IPS-20b (cell line): ENCODE data around the gene TNFAIP8L1.

Experiments
- H3K27ac ChIP-seq: one replicate; pipeline ENCODE4 v1.5.1; 2013; ENCODE audit warnings: low read length
- H3K27me3 ChIP-seq: 2 replicates; pipeline ENCODE4 v1.6.1; 2013; ENCODE audit warnings: mild to moderate bottlenecking, low read length, inconsistent platforms; ENCODE audit not compliant: insufficient read depth
- H3K36me3 ChIP-seq: 2 replicates; pipeline ENCODE4 v1.6.1; 2013; ENCODE audit warnings: low read depth, mild to moderate bottlenecking, inconsistent platforms, low read length, moderate library complexity; ENCODE audit not compliant: insufficient read depth
- H3K4me1 ChIP-seq: 2 replicates; pipeline ENCODE4 v1.6.1; 2013; ENCODE audit warnings: mild to moderate bottlenecking, control low read depth, inconsistent platforms, low read length, moderate library complexity; ENCODE audit not compliant: insufficient read depth
- H3K4me3 ChIP-seq: 2 replicates; pipeline ENCODE4 v1.5.1; 2013; ENCODE audit warnings: mild to moderate bottlenecking, low read length, inconsistent platforms
- H3K9ac ChIP-seq: 2 replicates; pipeline ENCODE4 v1.6.1; 2013; ENCODE audit warnings: low read depth, mild to moderate bottlenecking, inconsistent platforms, low read length, moderate library complexity
- H3K9me3 ChIP-seq: 2 replicates; pipeline ENCODE4 v1.6.1; 2013; ENCODE audit warnings: mild to moderate bottlenecking, low read depth, low read length, inconsistent platforms; ENCODE audit not compliant: insufficient read depth

Gene TNFAIP8L1

GRCh38 chr19:4689403-4689802 is 50.1 kb downstream of the TNFAIP8L1 start:
- Histone ChIP-seq H3K36me3 (peaks cover 67% of the 10 kb centered on the region), H3K9me3 (no peaks in the 10 kb centered on the region), H3K27ac (no peak overlapping the region), H3K27me3 (no peaks in the 10 kb centered on the region), H3K9ac (no peak overlapping the region), H3K4me3 (no peak overlapping the region), H3K4me1 (no peaks in the 10 kb centered on the region)

- no peak overlapping the region for H3K9ac ChIP-seq
- no peaks in the 10 kb centered on the region for H3K4me1 ChIP-seq
- H3K36me3 ChIP-seq: peaks cover 75% of the 10 kb centered on the region
- no peak overlapping the region for H3K27ac ChIP-seq
- H3K9me3 ChIP-seq: no peaks in the 10 kb centered on the region
- H3K4me3 ChIP-seq: no peak overlapping the region
- no peaks in the 10 kb centered on the region for H3K27me3 ChIP-seq
These were observed 51.0 kb downstream of the TNFAIP8L1 start for GRCh38 chr19:4690361-4690760.

GRCh38 chr19:4691373-4691772 is 52.1 kb downstream of the TNFAIP8L1 start:
- Histone ChIP-seq H3K4me3 (no peak overlapping the region), H3K4me1 (no peaks in the 10 kb centered on the region), H3K27me3 (no peaks in the 10 kb centered on the region), H3K9ac (no peak overlapping the region), H3K27ac (no peak overlapping the region), H3K9me3 (no peaks in the 10 kb centered on the region), H3K36me3 (peaks cover 82% of the 10 kb centered on the region)

- Histone ChIP-seq H3K27ac (no peak overlapping the region), H3K36me3 (peaks cover 83% of the 10 kb centered on the region), H3K9me3 (no peaks in the 10 kb centered on the region), H3K9ac (no peak overlapping the region), H3K4me1 (no peaks in the 10 kb centered on the region), H3K4me3 (no peak overlapping the region), H3K27me3 (no peaks in the 10 kb centered on the region)
These were observed 53.1 kb downstream of the TNFAIP8L1 start for GRCh38 chr19:4692251-4693077.

GRCh38 chr19:4693078-4693350 is 53.7 kb downstream of the TNFAIP8L1 start:
- no peak overlapping the region for H3K27ac ChIP-seq
- no peaks in the 10 kb centered on the region for H3K4me1 ChIP-seq

GRCh38 chr19:4693471-4694121 is 54.3 kb downstream of the TNFAIP8L1 start:
- no peaks in the 10 kb centered on the region for H3K4me1 ChIP-seq
- no peak overlapping the region for H3K27ac ChIP-seq
- H3K36me3 ChIP-seq: peaks cover 87% of the 10 kb centered on the region
- no peaks in the 10 kb centered on the region for H3K9me3 ChIP-seq
- H3K4me3 ChIP-seq: no peak overlapping the region
- H3K27me3 ChIP-seq: no peaks in the 10 kb centered on the region
- H3K9ac ChIP-seq: no peak overlapping the region

More at GRCh38 chr19:4693078-4693350, 53.7 kb downstream of the TNFAIP8L1 start:
- Histone ChIP-seq H3K9me3 (no peaks in the 10 kb centered on the region), H3K36me3 (peaks cover 87% of the 10 kb centered on the region), H3K27me3 (no peaks in the 10 kb centered on the region), H3K4me3 (no peak overlapping the region), H3K9ac (no peak overlapping the region)

GRCh38 chr19:4694211-4694987 is 55.1 kb downstream of the TNFAIP8L1 start:
- H3K27ac ChIP-seq: no peak overlapping the region
- no peaks in the 10 kb centered on the region for H3K27me3 ChIP-seq
- H3K36me3 ChIP-seq: peaks cover 87% of the 10 kb centered on the region
- no peaks in the 10 kb centered on the region for H3K4me1 ChIP-seq
- H3K9me3 ChIP-seq: no peaks in the 10 kb centered on the region
- no peak overlapping the region for H3K4me3 ChIP-seq
- no peak overlapping the region for H3K9ac ChIP-seq

- H3K27ac ChIP-seq: no peak overlapping the region
These were observed 56.0 kb downstream of the TNFAIP8L1 start for GRCh38 chr19:4695224-4695731.

GRCh38 chr19:4697304-4697703 is 58.0 kb downstream of the TNFAIP8L1 start:
- Histone ChIP-seq H3K4me1 (no peaks in the 10 kb centered on the region), H3K4me3 (no peak overlapping the region), H3K9ac (no peak overlapping the region), H3K27ac (no peak overlapping the region), H3K9me3 (no peaks in the 10 kb centered on the region), H3K27me3 (no peaks in the 10 kb centered on the region), H3K36me3 (peaks cover 92% of the 10 kb centered on the region)

More at GRCh38 chr19:4695224-4695731, 56.0 kb downstream of the TNFAIP8L1 start:
- no peaks in the 10 kb centered on the region for H3K9me3 ChIP-seq
- H3K36me3 ChIP-seq: peaks cover 87% of the 10 kb centered on the region
- no peaks in the 10 kb centered on the region for H3K27me3 ChIP-seq
- no peak overlapping the region for H3K9ac ChIP-seq
- no peaks in the 10 kb centered on the region for H3K4me1 ChIP-seq
- no peak overlapping the region for H3K4me3 ChIP-seq

- Histone ChIP-seq H3K9ac (no peak overlapping the region), H3K27ac (no peak overlapping the region), H3K9me3 (no peaks in the 10 kb centered on the region), H3K36me3 (peaks cover 84% of the 10 kb centered on the region), H3K27me3 (no peaks in the 10 kb centered on the region), H3K4me3 (no peak overlapping the region), H3K4me1 (no peaks in the 10 kb centered on the region)
These were observed 60.7 kb downstream of the TNFAIP8L1 start for GRCh38 chr19:4699826-4700692.

GRCh38 chr19:4700693-4700970 is 61.3 kb downstream of the TNFAIP8L1 start:
- no peak overlapping the region for H3K9ac ChIP-seq
- H3K36me3 ChIP-seq: peaks cover 84% of the 10 kb centered on the region
- no peaks in the 10 kb centered on the region for H3K27me3 ChIP-seq
- no peaks in the 10 kb centered on the region for H3K4me1 ChIP-seq
- H3K27ac ChIP-seq: no peak overlapping the region
- H3K4me3 ChIP-seq: no peak overlapping the region
- H3K9me3 ChIP-seq: no peaks in the 10 kb centered on the region
